GM21723 (cell line): Measurements from ENCODE around the gene SLC34A3.
"Not testable (repeated sequence)": the region's sequence is repeated elsewhere in the genome, so short reads cannot be mapped to it uniquely, and the experiment has no call there.

Experiments used
- ATAC-seq: cut with Tn5 transposase; IDR thresholded peaks from one replicate; pipeline ENCODE4 v1.9.1; 2021; ENCODE audit warnings: mild to moderate bottlenecking, moderate library complexity; ENCODE audit not compliant: unreplicated experiment

Gene SLC34A3

DNA sequence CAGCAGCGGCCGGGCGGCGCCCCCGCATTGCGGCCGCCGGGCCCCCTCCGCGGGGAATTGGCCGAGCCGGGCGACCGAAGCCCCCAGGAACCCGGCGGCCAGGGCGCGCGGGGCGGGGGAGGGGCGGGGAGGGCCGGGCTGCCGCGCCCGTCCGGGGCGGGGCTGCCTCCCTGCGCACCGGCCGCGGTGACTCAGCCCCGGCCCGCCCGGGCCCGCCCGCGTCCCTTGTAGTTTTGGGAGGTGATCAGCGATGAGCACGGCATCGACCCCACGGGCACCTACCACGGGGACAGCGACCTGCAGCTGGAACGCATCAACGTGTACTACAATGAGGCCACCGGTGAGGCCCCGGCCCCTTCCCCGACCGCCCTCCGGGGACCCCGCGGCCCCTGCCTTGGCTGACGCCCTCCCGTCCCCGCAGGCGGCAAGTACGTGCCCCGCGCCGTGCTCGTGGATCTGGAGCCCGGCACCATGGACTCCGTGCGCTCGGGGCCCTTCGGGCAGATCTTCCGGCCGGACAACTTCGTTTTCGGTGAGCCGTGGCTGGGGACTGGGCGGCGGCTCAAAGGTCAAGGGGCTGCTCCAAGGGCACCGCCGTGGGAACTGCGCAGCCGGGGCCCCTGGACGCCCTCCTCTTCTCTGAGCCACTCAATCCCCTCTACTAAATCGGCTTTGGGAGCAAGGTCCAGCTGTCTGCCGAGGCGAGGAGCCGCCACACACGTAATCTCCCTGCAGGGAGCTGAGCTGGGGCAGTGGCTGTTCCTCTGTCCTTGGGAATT lies 11.0 kb downstream of the SLC34A3 start:
- ATAC-seq, result peak; percentile 11

DNA sequence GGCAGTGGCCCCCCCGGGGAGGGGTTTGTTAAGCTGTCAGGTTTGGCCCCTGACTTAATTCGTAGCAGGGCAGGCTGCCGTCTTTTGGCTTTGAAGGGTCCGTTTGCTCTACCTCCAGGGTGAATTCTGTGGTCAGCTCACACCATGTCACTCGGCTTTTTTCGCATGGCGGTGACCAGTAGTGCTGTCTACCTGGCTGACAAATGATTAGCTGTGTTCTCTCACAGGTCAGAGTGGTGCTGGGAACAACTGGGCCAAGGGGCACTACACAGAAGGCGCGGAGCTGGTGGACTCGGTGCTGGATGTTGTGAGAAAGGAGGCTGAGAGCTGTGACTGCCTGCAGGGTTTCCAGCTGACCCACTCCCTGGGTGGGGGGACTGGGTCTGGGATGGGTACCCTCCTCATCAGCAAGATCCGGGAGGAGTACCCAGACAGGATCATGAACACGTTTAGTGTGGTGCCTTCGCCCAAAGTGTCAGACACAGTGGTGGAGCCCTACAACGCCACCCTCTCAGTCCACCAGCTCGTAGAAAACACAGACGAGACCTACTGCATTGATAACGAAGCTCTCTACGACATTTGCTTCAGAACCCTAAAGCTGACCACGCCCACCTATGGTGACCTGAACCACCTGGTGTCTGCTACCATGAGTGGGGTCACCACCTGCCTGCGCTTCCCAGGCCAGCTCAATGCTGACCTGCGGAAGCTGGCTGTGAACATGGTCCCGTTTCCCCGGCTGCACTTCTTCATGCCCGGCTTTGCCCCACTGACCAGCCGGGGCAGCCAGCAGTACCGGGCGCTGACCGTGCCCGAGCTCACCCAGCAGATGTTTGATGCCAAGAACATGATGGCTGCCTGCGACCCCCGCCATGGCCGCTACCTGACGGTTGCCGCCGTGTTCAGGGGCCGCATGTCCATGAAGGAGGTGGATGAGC lies 11.8 kb downstream of the SLC34A3 start:
- no peak for ATAC-seq

GRCh38 chr9:137243266-137243625 lies 12.5 kb downstream of the SLC34A3 start:
- ATAC-seq, result not testable (repeated sequence)

- ATAC-seq, result no peak
These were observed 13.2 kb downstream of the SLC34A3 start for GRCh38 chr9:137243626-137244485.

DNA sequence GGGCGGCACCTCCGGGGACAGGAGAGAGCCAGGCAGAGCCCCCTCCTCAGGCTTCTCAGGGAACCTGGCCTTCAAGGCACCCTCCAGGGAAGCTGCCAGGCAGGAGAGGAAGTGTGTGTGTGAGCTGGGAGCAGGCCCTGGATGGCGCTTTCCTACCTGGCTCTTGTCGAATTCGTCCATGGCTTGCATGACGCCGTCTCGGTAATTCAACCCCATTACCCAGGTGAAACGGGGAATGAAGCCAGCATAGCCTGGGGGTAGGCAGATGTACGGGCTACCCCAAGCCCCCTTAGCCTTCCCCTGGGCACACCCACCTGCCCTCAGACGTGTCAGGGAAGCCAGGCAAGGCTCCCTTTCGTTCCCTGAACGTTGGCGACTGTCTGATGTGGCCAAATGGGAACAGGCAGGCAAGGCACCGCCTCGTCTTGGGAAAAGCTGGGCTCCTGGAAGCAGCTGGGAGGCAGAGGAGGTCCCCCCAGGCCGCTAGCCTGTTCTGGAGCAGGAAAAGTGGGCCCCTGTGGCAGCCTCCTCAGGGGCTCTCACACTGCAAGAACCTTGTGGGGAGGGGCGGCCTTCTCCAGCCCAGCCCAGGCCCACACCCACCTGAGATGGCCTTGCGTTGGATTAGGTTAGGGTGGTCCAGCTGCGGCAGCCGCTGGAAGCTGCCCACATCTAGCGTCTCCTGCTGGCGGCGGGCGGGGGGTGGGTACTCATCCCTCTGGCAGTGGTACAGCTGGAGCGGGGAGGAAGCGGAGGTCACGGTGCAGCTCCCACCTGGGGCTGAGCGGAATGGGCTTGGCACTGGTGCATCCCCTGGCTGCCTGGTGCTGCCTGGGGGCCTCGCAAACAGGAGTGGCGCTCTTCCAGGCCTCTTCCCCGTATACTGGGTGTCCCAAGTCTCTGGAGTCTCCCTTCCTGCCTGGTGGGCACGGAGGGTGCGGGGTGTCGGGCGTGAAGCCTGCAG lies 14.1 kb downstream of the SLC34A3 start:
- ATAC-seq, result no peak

GRCh38 chr9:137245450-137246421 lies 15.0 kb downstream of the SLC34A3 start:
- ATAC-seq, result no peak

GRCh38 chr9:137247135-137247915 lies 16.6 kb downstream of the SLC34A3 start:
- ATAC-seq, result no peak

DNA sequence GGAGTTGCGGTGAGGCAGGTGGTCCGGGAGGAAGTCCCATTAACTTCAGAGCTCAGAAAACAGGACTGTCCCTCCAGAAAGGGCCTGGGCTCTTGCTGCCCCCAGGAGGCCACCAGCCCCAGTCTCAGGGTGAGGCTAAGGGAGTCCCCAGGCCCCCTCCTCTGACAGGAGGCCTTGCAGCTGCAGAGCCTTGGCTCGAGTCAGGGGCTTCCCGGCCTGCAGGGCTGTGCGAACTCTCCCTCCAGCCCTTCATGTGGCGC lies 17.1 kb downstream of the SLC34A3 start:
- ATAC-seq, result no peak

GRCh38 chr9:137250329-137251193 lies 19.9 kb downstream of the SLC34A3 start:
- ATAC-seq, result no peak

- no peak for ATAC-seq
These were observed 20.4 kb downstream of the SLC34A3 start, which contains the start of gene STPG3 for GRCh38 chr9:137251194-137251461. STPG3 (plus strand) TSS chr9:137251286; CDS start chr9:137251287, 1 bp downstream.

DNA sequence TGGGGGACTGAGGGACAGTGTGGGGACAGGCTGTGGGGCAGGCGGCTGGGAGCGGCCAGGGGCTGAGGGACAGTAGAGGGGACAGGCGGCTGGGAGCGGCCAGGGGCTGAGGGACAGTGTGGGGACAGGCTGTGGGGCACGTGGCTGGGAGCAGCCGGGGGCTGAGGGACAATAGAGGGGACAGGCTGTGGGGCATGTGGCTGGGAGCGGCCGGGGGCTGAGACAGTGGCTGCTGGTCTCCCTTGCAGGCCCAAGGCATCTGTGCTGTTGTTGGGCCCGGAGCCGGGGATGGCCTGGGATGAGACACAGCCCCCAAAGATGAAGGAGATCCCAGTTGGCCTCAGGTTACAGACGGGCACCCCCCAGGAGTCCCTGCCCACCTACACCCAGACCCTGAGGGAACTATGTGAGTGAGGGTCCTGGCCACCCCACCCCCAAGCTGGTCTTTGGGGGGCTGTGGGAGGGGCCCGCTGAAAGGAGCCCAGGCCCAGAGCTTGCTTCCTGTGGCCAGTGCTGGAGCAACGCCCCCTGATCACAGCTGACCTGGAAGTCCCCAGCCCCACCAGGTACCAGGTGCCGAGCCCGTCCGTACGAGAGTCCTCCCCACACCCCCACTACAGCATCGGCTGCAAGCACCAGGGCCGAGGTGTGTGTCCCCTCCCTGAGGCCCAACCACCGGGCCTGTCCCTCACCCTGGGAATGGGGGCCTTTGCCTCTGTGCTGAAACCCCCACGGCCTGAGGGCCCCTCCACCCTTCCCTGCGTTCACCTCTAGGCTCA lies 21.0 kb downstream of the SLC34A3 start:
- ATAC-seq, result no peak

DNA sequence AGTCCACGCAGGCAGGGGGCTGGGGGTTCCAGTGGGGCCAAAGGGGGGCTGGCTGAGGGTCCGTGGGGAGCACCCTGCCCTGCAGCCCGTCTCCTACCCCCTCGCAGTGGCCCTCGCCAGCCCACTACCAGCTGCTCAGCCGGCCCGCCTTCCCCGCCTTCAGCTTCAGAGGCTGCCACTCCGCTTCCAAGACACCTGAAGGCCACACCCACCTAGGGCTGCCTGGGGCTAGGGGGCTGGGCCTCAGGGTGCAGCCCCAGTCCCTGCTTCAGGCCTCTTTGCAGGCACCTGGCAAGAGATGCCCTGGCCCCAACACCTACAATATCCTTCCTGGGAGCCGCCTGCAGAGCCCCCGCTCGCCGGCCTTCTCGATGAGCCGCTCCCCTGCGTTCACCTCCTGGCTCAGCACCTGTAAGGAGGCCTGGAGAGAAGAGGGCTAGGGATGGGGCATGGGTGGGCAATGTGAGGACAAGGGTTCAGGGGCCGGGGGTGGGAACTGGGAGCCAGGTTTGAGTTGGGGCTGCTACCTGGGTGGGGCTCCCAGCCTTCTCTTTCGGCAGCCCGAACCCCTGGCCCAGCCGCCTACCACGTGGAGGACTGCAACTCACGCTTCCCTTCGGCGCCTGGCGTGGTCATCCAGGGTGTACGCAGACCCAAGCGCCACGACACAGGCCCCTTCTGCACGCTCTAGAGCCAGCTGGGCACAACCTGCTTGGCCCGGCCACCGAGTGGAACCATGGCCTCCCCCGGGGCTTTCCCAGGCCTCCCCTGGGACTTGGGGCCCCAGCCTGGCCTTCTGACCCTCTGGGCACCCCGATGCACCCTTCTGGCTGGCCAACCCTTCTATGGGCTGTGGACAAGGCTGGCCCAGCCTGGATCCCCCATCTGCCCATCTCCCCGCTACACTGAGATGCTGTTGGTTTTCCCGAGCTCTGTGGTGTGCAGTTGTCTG lies 22.1 kb downstream of the SLC34A3 start:
- ATAC-seq, result no peak

DNA sequence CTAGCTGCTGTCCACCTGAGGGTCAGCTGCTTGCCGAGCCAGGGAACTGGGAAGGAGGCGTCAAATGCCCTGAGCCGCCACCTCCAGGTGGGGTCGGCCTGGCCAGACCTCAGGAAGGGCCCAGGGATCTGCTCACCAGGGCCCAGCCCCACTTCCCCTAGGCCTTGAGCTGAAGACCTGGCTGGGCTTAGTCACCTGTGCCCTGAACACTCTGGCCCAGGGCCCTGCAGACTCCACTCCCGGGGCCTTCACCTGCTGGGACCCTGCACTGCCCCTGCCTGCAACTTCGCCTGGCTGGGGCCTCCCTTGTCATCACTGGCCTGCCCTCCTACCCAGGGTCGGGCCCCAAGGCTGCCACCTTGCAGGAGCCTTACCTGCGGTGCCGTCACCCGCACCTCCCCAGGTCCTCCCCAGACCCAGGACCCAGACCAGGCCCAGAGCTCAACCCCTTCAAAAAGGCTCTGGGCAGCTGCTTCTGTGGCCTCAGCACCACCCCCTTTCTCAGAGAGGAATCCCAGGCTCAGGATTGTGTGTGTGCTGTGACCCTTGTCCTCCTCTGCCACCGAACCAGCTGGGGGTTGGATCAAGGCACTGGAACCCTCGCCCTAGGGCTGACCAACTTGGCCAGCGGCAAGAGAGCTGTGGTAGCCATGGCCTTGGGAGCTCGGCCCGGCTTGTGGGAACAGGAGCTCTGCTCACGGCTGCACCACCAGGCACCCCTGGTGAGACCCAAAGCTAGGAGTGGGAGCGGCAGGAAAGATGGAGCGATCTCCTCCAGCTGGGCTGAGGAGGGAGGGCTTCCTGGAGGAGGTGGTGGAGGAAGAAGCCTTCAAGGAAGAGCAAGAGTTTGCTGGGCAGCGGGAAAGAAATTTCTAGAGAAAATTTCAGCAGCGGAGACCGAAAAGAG lies 23.3 kb downstream of the SLC34A3 start:
- ATAC-seq, result no peak

- peak; percentile 62 for ATAC-seq
These were observed 24.1 kb downstream of the SLC34A3 start, which contains the start of gene NELFB for GRCh38 chr9:137254624-137255447. NELFB (plus strand) TSS chr9:137255327.
